Anterior cingulate cortex (tissue), 58 donors: ENCODE data around the gene CACNA1A.
"Not testable (repeated sequence)": the region's sequence is repeated elsewhere in the genome, so short reads cannot be mapped to it uniquely, and the experiment has no call there.

Source experiments
- DNase-seq, 58 donors: peaks; one replicate each; lab custom pipeline; 2025; lab: John Stamatoyannopoulos, UW

The CACNA1A gene

GRCh38 chr19:13506471-13506820 is at the start of gene CACNA1A:
Gene CACNA1A (minus strand): TSS chr19:13506479. CDS start chr19:13506224, 255 bp downstream.
- DNase-seq, result peak in 11 of 58 donors; percentile 8 to 42 (median 20)

GRCh38 chr19:13554506-13555240 is 48.4 kb upstream of the CACNA1A start:
- peak in 16 of 58 donors; percentile 2 to 64 (median 12) for DNase-seq

- no peak for DNase-seq
Measured at GRCh38 chr19:13553880-13554400, 47.7 kb upstream of the CACNA1A start.

- no peak for DNase-seq
Measured at GRCh38 chr19:13548131-13548530, 41.9 kb upstream of the CACNA1A start.

DNA sequence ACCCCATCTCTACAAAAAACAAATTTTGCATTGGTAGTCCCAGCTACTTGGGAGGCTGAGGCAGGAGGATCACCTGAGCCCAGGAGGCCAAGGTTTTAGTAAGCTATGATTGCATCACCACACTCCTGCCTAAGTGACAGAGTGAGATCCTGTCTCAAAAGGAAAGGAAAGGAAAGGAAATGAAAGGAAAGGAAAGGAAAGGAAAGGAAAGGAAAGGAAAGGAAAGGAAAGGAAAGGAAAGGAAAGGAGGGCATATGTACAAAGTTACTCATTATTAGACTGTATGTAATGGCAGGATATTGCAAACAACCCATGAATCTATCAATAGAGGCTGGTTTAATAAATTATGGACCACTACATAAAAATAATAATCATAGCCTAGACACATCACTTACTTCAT is 40.8 kb upstream of the CACNA1A start:
- DNase-seq, result no peak

DNA sequence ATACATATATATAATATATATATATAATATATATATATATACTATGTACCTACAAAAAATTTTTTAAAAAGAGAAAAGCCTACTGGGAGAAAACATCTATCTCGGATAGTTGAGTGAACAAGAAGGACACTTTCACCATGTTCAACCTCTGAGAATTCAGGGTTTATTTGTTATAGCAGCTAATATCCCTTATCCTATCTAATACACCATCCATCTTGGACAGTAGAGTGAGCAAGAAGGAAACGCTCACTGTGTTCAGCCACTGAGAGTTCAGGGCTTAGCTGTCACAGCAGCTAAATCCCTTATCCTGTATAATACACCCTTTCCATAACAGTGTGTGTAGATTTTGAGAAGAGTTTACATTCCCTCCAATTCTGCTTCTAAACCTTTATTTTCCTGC is 38.1 kb upstream of the CACNA1A start:
- no peak for DNase-seq

GRCh38 chr19:13541554-13541953 is 35.3 kb upstream of the CACNA1A start:
- DNase-seq, result no peak

GRCh38 chr19:13539332-13539731 is 33.1 kb upstream of the CACNA1A start:
- DNase-seq, result no peak

DNA sequence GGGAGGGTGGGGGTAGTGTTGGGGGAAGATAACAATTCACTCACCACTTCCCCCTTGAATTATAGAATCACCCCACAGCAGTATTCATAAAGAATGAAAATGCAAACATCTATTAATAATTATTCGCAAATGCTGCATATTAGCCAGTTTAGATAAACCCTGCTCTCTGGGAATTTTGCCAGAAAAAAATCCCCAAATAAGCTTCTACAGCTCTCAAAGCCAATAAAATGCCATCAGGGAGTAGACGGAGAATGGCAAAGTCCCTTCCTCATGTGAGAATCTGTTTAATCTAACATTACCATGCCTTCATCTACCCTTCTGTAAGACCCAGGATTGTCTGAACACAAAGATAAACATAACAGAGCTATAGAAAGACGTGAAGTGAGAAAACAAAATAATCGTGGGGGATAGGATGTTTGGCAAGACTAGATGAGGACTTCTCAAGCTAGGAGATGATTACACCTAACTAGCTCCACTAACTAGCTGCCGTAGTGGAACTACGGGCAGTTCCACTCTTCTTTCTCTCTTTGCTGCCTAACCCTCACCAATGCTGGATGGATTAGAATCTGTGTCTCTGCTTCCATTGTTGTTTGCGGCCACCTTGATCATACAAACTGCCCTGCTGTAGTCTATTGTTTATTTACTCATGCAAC is 32.4 kb upstream of the CACNA1A start:
- no peak for DNase-seq

GRCh38 chr19:13537454-13537853 is 31.2 kb upstream of the CACNA1A start:
- no peak for DNase-seq

GRCh38 chr19:13530720-13531119 is 24.4 kb upstream of the CACNA1A start:
- DNase-seq, result no peak

DNA sequence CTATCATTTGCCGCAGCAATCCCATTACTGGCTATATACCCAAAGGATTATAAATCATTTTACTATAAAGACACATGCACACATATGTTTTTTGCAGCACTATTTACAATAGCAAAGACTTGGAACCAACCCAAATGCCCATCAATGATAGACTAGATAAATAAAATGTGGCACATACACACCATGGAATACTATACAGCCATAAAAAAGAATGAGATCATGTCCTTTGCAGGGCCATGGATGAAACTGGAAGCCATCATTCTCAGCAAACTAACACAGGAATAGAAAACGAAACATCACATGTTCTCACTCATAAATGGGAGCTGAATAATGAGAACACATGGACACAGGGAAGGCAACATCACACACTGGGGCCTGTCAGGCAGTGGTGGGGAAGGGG is 23.4 kb upstream of the CACNA1A start:
- not testable (repeated sequence) for DNase-seq

- no peak for DNase-seq
Measured at GRCh38 chr19:13526552-13526951, 20.3 kb upstream of the CACNA1A start.

- no peak for DNase-seq
Measured at GRCh38 chr19:13521066-13521465, 14.8 kb upstream of the CACNA1A start.

DNA sequence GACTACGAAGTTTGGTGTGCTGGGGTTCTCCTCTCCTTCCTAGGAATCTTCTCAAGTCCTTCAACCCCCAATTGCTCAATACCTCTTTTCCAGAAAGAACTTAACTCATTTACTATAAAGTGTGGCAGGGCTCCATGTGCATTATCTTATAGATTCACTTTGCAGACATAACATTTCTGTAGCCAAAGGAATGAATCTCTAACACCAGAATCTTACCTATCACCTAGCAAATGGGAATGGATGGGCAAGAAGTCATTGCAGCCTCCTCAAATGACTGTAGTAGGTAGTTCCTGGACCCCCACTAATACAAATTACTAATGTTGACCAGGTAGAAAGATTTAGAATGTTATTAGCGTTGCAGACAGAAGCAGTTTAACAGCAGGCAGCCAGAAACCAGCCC is 5.7 kb upstream of the CACNA1A start:
- no peak for DNase-seq

DNA sequence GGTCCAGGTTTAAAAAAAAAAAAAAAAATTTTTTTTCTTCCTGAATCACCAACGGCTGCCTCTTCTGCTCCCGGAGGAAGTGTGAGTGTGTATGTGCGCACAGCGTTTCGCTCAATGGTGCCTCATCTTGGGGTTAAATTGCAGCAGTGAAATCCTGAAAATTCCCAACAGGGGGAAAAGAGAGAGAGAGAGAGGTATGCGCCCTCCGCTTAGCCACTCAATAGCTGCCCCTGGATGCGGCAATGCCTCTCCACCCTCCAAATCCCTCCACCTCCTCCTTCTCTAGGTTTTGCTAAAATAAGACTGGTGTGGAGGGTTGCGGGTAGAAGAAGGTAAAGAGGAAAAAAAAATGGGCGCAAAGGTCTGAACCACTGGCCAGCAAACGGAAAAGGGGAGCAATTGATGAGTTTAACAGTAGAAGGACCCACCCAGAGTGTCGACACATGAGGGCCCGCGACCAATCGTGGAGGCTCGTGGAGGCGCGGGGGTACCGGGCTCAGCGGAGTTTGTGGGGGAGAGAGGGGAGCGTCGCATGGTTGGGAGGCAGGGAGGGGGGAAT is 853 bp upstream of the CACNA1A start:
- peak in 19 of 58 donors; percentile 4 to 61 (median 21) for DNase-seq

DNA sequence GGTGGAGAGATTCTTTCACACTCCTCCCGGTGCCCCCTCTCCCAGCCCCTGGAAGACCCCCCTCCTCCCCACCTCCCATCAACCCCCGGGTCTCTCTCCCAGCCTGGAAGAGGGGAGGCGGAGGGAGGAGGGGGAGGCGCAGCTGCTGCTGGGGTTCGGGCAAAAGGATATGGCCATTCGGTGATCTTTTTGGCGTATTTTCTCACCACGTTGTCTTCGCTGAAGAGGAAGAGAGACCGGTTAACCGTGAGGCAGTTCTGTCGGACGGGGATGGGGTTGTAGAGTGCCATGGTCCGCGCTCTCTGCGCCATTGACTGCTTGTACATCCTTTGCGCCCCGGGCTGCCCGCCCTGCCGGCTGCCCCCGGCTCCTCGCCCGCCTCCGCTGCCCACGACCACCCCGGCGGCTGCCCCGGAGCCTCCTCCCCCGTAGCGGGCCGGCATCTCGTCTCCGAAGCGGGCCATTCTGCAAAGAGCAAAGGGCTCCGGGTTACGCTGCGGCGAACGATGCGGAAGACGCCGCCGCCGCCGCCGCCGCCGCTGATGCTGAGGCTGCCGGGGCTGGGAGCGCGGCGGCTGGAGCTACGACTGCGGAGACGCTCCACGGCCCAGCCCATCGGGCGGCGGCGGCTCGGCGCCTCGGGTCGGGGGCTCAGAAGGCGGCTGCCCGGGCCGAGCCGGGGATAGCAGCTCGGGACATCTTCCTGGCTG is 363 bp downstream of the CACNA1A start:
- peak in 4 of 58 donors; percentile 14 to 42 (median 36) for DNase-seq

DNA sequence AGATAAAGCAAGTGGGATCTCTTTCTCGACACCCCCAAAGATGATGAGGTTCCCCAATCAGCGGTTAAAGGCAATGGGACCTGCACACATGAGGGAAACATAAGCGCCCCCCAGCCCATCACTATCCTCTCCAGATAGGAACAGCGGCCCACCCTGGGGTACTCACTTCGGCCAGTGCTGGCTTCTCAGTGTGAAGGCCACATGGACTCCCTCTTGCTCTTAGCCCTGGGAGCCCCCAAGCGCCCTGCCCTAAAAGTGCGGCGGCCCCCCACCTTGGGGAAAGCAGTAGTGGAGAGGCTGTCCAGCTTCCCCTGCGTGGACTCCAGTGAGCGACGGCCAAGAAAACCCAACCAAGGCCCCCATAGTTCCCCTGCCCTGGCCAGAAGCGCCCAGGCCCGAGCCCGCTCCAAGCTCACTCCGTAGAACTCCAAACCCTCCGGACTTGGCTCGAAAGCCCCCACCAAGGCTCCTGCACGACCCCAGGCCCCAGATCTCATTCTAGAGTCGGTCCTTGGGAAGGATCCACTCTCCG is 1.0 kb downstream of the CACNA1A start:
- peak in 1 of 58 donors; percentile 38 for DNase-seq

GRCh38 chr19:13503570-13504235 is 2.6 kb downstream of the CACNA1A start:
- DNase-seq, result peak in 1 of 58 donors; percentile 9

DNA sequence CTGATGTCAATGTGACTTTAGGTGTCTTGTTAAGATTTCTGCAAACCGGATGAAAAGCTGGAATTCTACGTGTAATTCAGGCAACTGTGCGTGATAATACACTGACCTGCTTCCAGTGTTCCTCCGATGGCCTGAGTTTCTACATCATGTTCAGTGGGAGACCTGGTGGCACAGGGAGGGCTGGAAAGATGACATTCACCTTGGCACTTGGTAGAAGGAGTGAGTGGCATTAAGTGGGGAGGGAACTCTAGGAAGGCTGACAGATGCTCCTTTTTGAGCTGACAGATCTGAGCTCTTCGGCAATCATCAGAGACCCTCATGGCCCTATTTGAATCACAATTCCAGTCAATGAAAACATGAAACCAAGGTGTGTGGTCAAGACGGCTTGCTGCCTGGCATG is 4.0 kb downstream of the CACNA1A start:
- no peak for DNase-seq
